ENCODE data around the gene LST1. TPM values are rescaled to one million over a fixed set of nuclear protein-coding genes. Genes with fewer than 3 reads are reported as not detected.

Gene LST1
- total and polyA plus RNA-seq, 2 donors (not counting 1 experiment from before 2014, with no cell fraction given): 7.4 to 30.5 TPM

GRCh38 chr6:31610968-31611367 is 24.9 kb downstream of the LST1 start:
- Histone ChIP-seq H3K4me3 (ENCODE audit: control extremely low read depth in 1 of 5, extremely low read depth in 1 of 5, insufficient read depth in 1 of 5, low read depth in 2 of 5, low read length in 4 of 5) (no peak overlapping the region), H3K27ac (ENCODE audit: low read length in 2 of 2) (no peak overlapping the region), H4K20me1 (ENCODE audit: control insufficient read depth, insufficient read depth, low read length, poor library complexity, severe bottlenecking) (no peaks in the 10 kb centered on the region), H3K9ac (ENCODE audit: low read length) (no peak overlapping the region), H2AFZ (ENCODE audit: insufficient read depth, low read depth, low read length, poor library complexity, severe bottlenecking) (no peak overlapping the region), H3K4me2 (replicated peaks; ENCODE audit: low read depth, low read length, poor library complexity, severe bottlenecking) (no peak overlapping the region), H3K9me3 (ENCODE audit: control extremely low read depth in 1 of 3, control insufficient read depth in 2 of 3, insufficient read depth in 1 of 3, low read length in 2 of 3) (no peaks in the 10 kb centered on the region), H3K79me2 (ENCODE audit: control insufficient read depth, insufficient read depth, low read length) (no peaks in the 10 kb centered on the region), H3K4me1 (ENCODE audit: control insufficient read depth in 2 of 2, insufficient read depth in 2 of 2, low read length in 2 of 2) (peaks cover 20 to 21% of the 10 kb centered on the region in 2 donors), H3K27me3 (replicated peaks in 1 of 4; ENCODE audit: control extremely low read depth in 1 of 4, control insufficient read depth in 3 of 4, insufficient read depth in 4 of 4, low read length in 3 of 4) (no peaks in the 10 kb centered on the region), H3K36me3 (replicated peaks in 1 of 2; ENCODE audit: control extremely low read depth in 1 of 2, control insufficient read depth in 1 of 2, extremely low read depth in 1 of 2, insufficient read depth in 2 of 2, low read length in 1 of 2) (no peaks in the 10 kb centered on the region)
- H3K4me3 Mint-ChIP-seq: no peak overlapping the region
- ChIA-PET CTCF (interaction anchor here (0.6 to 2.8 kb wide), 5 partner anchors 11 to 60 kb away, joined by 4 to 28 read pairs (median 6); no protein-coding TSS in a partner anchor), POLR2A (no interaction called here)
- no peak overlapping the region for H3K27ac Mint-ChIP-seq
- H3K27me3 Mint-ChIP-seq: no peaks in the 10 kb centered on the region
- WGBS (ENCODE audit: insufficient coverage): 95% methylated on average over 4 of the region's 4 CpGs
- no peaks in the 10 kb centered on the region for H3K9me3 Mint-ChIP-seq (ENCODE audit: insufficient read depth)
- intact Hi-C loops (cut with micrococcal nuclease): no loop called here
- no peak for ATAC-seq (ENCODE audit: low read depth)
- no peak for TF ChIP-seq EZH2 (IDR thresholded peaks at IDR 0.05; ENCODE audit: borderline replicate concordance, insufficient read depth, low read depth, low read length, poor library complexity, severe bottlenecking)
- TF ChIP-seq, protein P1, sequence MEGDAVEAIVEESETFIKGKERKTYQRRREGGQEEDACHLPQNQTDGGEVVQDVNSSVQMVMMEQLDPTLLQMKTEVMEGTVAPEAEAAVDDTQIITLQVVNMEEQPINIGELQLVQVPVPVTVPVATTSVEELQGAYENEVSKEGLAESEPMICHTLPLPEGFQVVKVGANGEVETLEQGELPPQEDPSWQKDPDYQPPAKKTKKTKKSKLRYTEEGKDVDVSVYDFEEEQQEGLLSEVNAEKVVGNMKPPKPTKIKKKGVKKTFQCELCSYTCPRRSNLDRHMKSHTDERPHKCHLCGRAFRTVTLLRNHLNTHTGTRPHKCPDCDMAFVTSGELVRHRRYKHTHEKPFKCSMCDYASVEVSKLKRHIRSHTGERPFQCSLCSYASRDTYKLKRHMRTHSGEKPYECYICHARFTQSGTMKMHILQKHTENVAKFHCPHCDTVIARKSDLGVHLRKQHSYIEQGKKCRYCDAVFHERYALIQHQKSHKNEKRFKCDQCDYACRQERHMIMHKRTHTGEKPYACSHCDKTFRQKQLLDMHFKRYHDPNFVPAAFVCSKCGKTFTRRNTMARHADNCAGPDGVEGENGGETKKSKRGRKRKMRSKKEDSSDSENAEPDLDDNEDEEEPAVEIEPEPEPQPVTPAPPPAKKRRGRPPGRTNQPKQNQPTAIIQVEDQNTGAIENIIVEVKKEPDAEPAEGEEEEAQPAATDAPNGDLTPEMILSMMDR (IDR thresholded peaks at IDR 0.05): no peak
- peaks cover 22% of the 10 kb centered on the region for H3K4me1 Mint-ChIP-seq
- no peak for DNase-seq

GRCh38 chr6:31614075-31614619 is 28.1 kb downstream of the LST1 start:
- peaks cover 33% of the 10 kb centered on the region for H3K4me1 Mint-ChIP-seq
- Histone ChIP-seq H3K36me3 (replicated peaks in 1 of 2; ENCODE audit: control extremely low read depth in 1 of 2, control insufficient read depth in 1 of 2, extremely low read depth in 1 of 2, insufficient read depth in 2 of 2, low read length in 1 of 2) (no peaks in the 10 kb centered on the region), H3K9me3 (ENCODE audit: control extremely low read depth in 1 of 3, control insufficient read depth in 2 of 3, insufficient read depth in 1 of 3, low read length in 2 of 3) (peaks cover 0 to 2% (median 0%) of the 10 kb centered on the region in 3 donors), H3K4me1 (ENCODE audit: control insufficient read depth in 2 of 2, insufficient read depth in 2 of 2, low read length in 2 of 2) (peaks cover 27 to 30% of the 10 kb centered on the region in 2 donors), H4K20me1 (ENCODE audit: control insufficient read depth, insufficient read depth, low read length, poor library complexity, severe bottlenecking) (no peaks in the 10 kb centered on the region), H3K4me3 (ENCODE audit: control extremely low read depth in 1 of 5, extremely low read depth in 1 of 5, insufficient read depth in 1 of 5, low read depth in 2 of 5, low read length in 4 of 5) (no peak overlapping the region), H3K27me3 (replicated peaks in 1 of 4; ENCODE audit: control extremely low read depth in 1 of 4, control insufficient read depth in 3 of 4, insufficient read depth in 4 of 4, low read length in 3 of 4) (no peaks in the 10 kb centered on the region), H3K9ac (ENCODE audit: low read length) (no peak overlapping the region), H3K79me2 (ENCODE audit: control insufficient read depth, insufficient read depth, low read length) (no peaks in the 10 kb centered on the region), H2AFZ (ENCODE audit: insufficient read depth, low read depth, low read length, poor library complexity, severe bottlenecking) (peak overlapping the region; percentile 55), H3K27ac (ENCODE audit: low read length in 2 of 2) (peak overlapping the region; percentile 26 to 68), H3K4me2 (replicated peaks; ENCODE audit: low read depth, low read length, poor library complexity, severe bottlenecking) (peak overlapping the region; percentile 61)
- no peaks in the 10 kb centered on the region for H3K9me3 Mint-ChIP-seq (ENCODE audit: insufficient read depth)
- POLR2A ChIA-PET: no interaction called here
- H3K4me3 Mint-ChIP-seq: peak overlapping the region; percentile 70
- TF ChIP-seq, protein P1 (IDR thresholded peaks at IDR 0.05): no peak
- TF ChIP-seq EZH2 (IDR thresholded peaks at IDR 0.05; ENCODE audit: borderline replicate concordance, insufficient read depth, low read depth, low read length, poor library complexity, severe bottlenecking): no peak
- CTCF ChIA-PET: interaction anchor here (0.8 to 5.6 kb wide), 4 partner anchors 17 to 41 kb away, joined by 3 to 44 read pairs (median 3); partner anchors contain the start of gene LTB
- H3K27ac Mint-ChIP-seq: peak overlapping the region; percentile 89
- ATAC-seq (ENCODE audit: low read depth): peak; percentile 69
- intact Hi-C loops (cut with micrococcal nuclease): no loop called here
- WGBS (ENCODE audit: insufficient coverage): 70% methylated on average over 3 of the region's 8 CpGs
- no peaks in the 10 kb centered on the region for H3K27me3 Mint-ChIP-seq
- DNase-seq: peak; percentile 60

Measured in B cell (primary cell).